H9 (cell line): ENCODE data around the gene TRHDE. TPM values are rescaled to one million over a fixed set of nuclear protein-coding genes. Genes with fewer than 3 reads are reported as not detected.

Source experiments
- DNase-seq: peaks from one replicate; pipeline ENCODE4 v3.0.0-alpha.2; 2017
- H2AFZ ChIP-seq: one replicate; pipeline ENCODE4 v1.6.1; 2013; ENCODE audit warnings: mild to moderate bottlenecking, low read length, control low read depth, moderate library complexity
- H2AK5ac ChIP-seq: 2 replicates; pipeline ENCODE4 v1.6.1; 2013; ENCODE audit warnings: low read length, control low read depth, mixed read lengths; ENCODE audit not compliant: insufficient read length
- H2BK120ac ChIP-seq: one replicate; pipeline ENCODE4 v1.6.1; 2013; ENCODE audit warnings: low read depth, mild to moderate bottlenecking, low read length, control low read depth, inconsistent platforms; ENCODE audit not compliant: poor library complexity, severe bottlenecking
- H2BK12ac ChIP-seq: 2 replicates; pipeline ENCODE4 v1.6.1; 2013; ENCODE audit warnings: low read length, control low read depth, mixed read lengths, low read depth; ENCODE audit not compliant: insufficient read length
- H2BK15ac ChIP-seq: 2 replicates; pipeline ENCODE4 v1.6.1; 2013; ENCODE audit warnings: low read depth, low read length, control low read depth
- H2BK20ac ChIP-seq: one replicate; pipeline ENCODE4 v1.6.1; 2013; ENCODE audit warnings: low read depth, mild to moderate bottlenecking, low read length, control low read depth, inconsistent platforms; ENCODE audit not compliant: poor library complexity, severe bottlenecking
- H2BK5ac ChIP-seq: 2 replicates; pipeline ENCODE4 v1.6.1; 2013; ENCODE audit warnings: low read length, control low read depth, mixed read lengths; ENCODE audit not compliant: insufficient read length
- H3K14ac ChIP-seq: 2 replicates; pipeline ENCODE4 v1.6.1; 2013; ENCODE audit warnings: low read length, control low read depth; ENCODE audit not compliant: insufficient read depth
- H3K18ac ChIP-seq: 2 replicates; pipeline ENCODE4 v1.6.1; 2013; ENCODE audit warnings: low read depth, mild to moderate bottlenecking, mixed read lengths, low read length, control low read depth; ENCODE audit not compliant: insufficient read length
- H3K23ac ChIP-seq: 2 replicates; pipeline ENCODE4 v1.6.1; 2013; ENCODE audit warnings: low read length, control low read depth, mixed read lengths, low read depth; ENCODE audit not compliant: insufficient read length
- H3K23me2 ChIP-seq: 2 replicates; pipeline ENCODE4 v1.6.1; 2013; ENCODE audit warnings: low read depth, mild to moderate bottlenecking, mixed read lengths, low read length, control low read depth; ENCODE audit not compliant: insufficient read length, poor library complexity, severe bottlenecking
- H3K27ac ChIP-seq: 2 replicates; pipeline ENCODE4 v1.5.1; 2013; ENCODE audit warnings: low read length, control low read depth, mixed read lengths, low read depth; ENCODE audit not compliant: insufficient read length
- H3K27me3 ChIP-seq: 2 replicates; pipeline ENCODE4 v1.6.1; 2013; ENCODE audit warnings: low read length, control low read depth, inconsistent platforms; ENCODE audit not compliant: insufficient read depth
- H3K4ac ChIP-seq: 2 replicates; pipeline ENCODE4 v1.6.1; 2013; ENCODE audit warnings: low read depth, mild to moderate bottlenecking, control low read depth, inconsistent platforms, low read length, moderate library complexity
- H3K4me1 ChIP-seq: 2 replicates; pipeline ENCODE4 v1.6.1; 2013; ENCODE audit warnings: low read length, control low read depth, inconsistent platforms; ENCODE audit not compliant: insufficient read depth
- H3K4me2 ChIP-seq: 2 replicates; pipeline ENCODE4 v1.6.1; 2013; ENCODE audit warnings: low read length, control low read depth, mixed read lengths; ENCODE audit not compliant: insufficient read length, insufficient read depth
- H3K56ac ChIP-seq: 2 replicates; pipeline ENCODE4 v1.6.1; 2013; ENCODE audit warnings: low read depth, mild to moderate bottlenecking, mixed read lengths, low read length, control low read depth; ENCODE audit not compliant: insufficient read length
- H3K79me1 ChIP-seq: 2 replicates; pipeline ENCODE4 v1.6.1; 2013; ENCODE audit warnings: low read depth, mild to moderate bottlenecking, moderate library complexity, low read length, control low read depth, inconsistent platforms; ENCODE audit not compliant: insufficient read depth, poor library complexity, severe bottlenecking
- H3K79me2 ChIP-seq: 2 replicates; pipeline ENCODE4 v1.6.1; 2013; ENCODE audit warnings: low read length, control low read depth, inconsistent platforms; ENCODE audit not compliant: insufficient read depth
- H3K9ac ChIP-seq: 2 replicates; pipeline ENCODE4 v1.6.1; 2013; ENCODE audit warnings: low read length, control low read depth, mixed read lengths; ENCODE audit not compliant: insufficient read length; ENCODE audit errors: extremely low read depth
- H3K9me3 ChIP-seq: one replicate; pipeline ENCODE4 v1.6.1; 2013; ENCODE audit warnings: low read depth, low read length, inconsistent platforms; ENCODE audit not compliant: control insufficient read depth
- H3T11ph ChIP-seq: one replicate; pipeline ENCODE4 v1.6.1; 2013; ENCODE audit warnings: mild to moderate bottlenecking, low read length, control low read depth, inconsistent platforms
- H4K20me1 ChIP-seq: one replicate; pipeline ENCODE4 v1.6.1; 2013; ENCODE audit not compliant: control insufficient read depth, insufficient read length, insufficient read depth
- H4K5ac ChIP-seq: 2 replicates; pipeline ENCODE4 v1.6.1; 2013; ENCODE audit warnings: low read depth, mild to moderate bottlenecking, mixed read lengths, low read length, control low read depth; ENCODE audit not compliant: insufficient read length
- H4K8ac ChIP-seq: replicated peaks from 2 replicates; pipeline ENCODE4 v1.6.1; 2013; ENCODE audit warnings: low read length, control low read depth, mixed read lengths, low read depth; ENCODE audit not compliant: insufficient read length
- H4K91ac ChIP-seq: 2 replicates; pipeline ENCODE4 v1.6.1; 2013; ENCODE audit warnings: low read depth, mild to moderate bottlenecking, moderate library complexity, mixed read lengths, low read length, control low read depth; ENCODE audit not compliant: insufficient read length
- H3K27ac Mint-ChIP-seq, 3 experiments: 2 replicates in 2 of 3; 3 replicates in 1 of 3; pipeline ENCODE4 v1.8.0; 2020 to 2021; ENCODE audit warnings: mixed read lengths in 3 of 3, mild to moderate bottlenecking in 1 of 3, moderate library complexity in 1 of 3
- H3K27me3 Mint-ChIP-seq: 2 replicates; pipeline ENCODE4 v1.8.0; 2021; ENCODE audit warnings: low read depth, mild to moderate bottlenecking, moderate library complexity, mixed read lengths
- H3K36me3 Mint-ChIP-seq, 3 experiments: 2 replicates in 2 of 3; 3 replicates in 1 of 3; pipeline ENCODE4 v1.8.0; 2020 to 2021; ENCODE audit warnings: low read depth in 3 of 3, mixed read lengths in 3 of 3; ENCODE audit not compliant: insufficient read depth in 1 of 3
- H3K4me1 Mint-ChIP-seq, 2 experiments: 2 replicates each; pipeline ENCODE4 v1.8.0; 2020; ENCODE audit warnings: mixed read lengths in 2 of 2
- H3K4me3 Mint-ChIP-seq, 2 experiments: 2 replicates in 1 of 2; 3 replicates in 1 of 2; pipeline ENCODE4 v1.8.0; 2020 to 2021; ENCODE audit warnings: mild to moderate bottlenecking in 2 of 2, mixed read lengths in 2 of 2, moderate library complexity in 1 of 2
- H3K9me3 Mint-ChIP-seq, 2 experiments: 2 replicates in 1 of 2; 3 replicates in 1 of 2; pipeline ENCODE4 v1.8.0; 2020; ENCODE audit warnings: mild to moderate bottlenecking in 2 of 2, mixed read lengths in 2 of 2, moderate library complexity in 1 of 2
- WGBS: extraction: QIAGEN DNeasy Blood & Tissue Kit; methylation state at CpG from one replicate; pipeline ENCODE4 v1.1.7; 2013; ENCODE audit warnings: missing lambda C conversion rate, low lambda C conversion rate, mixed read lengths; ENCODE audit not compliant: insufficient read length; ENCODE audit errors: extremely low coverage; 5-methylcytosine and 5-hydroxymethylcytosine counted together
- total RNA-seq: library from RNA; stranded (reverse); gene quantifications from 2 replicates; pipeline ENCODE4 v1.2.1, GENCODE V29; 2021
- TF ChIP-seq, protein P1 (sequence below): fragments of 200-600 bp; sonication (generic); conservative IDR thresholded peaks from 3 replicates; pipeline ENCODE4 v1.8.0; 2021; ENCODE audit warnings: antibody characterized with exemption, mild to moderate bottlenecking

The TRHDE gene
- total RNA-seq, 1 experiment from 2014 or later = 1.0 TPM

DNA sequence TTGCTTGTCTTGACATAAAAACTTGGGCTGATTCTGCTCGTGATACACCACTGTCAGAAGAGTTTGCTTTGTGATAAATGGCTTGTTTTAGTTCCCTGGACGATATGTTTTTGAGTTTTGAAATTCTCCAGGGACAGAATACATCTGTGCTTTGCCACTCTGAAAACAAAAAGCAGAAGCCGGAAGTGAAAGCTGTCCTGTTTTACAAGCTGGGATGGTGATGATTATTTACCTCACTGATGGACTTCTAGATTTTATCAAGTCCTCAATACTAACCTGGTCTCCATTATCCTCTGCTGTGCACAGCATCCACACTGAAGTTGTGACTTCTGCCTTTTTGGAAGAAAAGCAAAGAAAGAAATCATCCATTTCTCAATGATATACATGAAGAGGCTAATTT is 251.6 kb downstream of the TRHDE start:
- Mint-ChIP-seq H3K27me3 (no peaks in the 10 kb centered on the region), H3K4me3 (no peak overlapping the region), H3K4me1 (peaks cover 7 to 21% of the 10 kb centered on the region in 2 experiments), H3K9me3 (peaks cover 3 to 8% of the 10 kb centered on the region in 2 experiments; a peak in 4 of 5 replicates), H3K27ac (no peak overlapping the region), H3K36me3 (peaks cover 6 to 10% (median 7%) of the 10 kb centered on the region in 3 experiments; a peak in 6 of 7 replicates)
- TF ChIP-seq, protein P1, sequence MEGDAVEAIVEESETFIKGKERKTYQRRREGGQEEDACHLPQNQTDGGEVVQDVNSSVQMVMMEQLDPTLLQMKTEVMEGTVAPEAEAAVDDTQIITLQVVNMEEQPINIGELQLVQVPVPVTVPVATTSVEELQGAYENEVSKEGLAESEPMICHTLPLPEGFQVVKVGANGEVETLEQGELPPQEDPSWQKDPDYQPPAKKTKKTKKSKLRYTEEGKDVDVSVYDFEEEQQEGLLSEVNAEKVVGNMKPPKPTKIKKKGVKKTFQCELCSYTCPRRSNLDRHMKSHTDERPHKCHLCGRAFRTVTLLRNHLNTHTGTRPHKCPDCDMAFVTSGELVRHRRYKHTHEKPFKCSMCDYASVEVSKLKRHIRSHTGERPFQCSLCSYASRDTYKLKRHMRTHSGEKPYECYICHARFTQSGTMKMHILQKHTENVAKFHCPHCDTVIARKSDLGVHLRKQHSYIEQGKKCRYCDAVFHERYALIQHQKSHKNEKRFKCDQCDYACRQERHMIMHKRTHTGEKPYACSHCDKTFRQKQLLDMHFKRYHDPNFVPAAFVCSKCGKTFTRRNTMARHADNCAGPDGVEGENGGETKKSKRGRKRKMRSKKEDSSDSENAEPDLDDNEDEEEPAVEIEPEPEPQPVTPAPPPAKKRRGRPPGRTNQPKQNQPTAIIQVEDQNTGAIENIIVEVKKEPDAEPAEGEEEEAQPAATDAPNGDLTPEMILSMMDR = no peak
- no peak overlapping the region for H3K14ac ChIP-seq
- H4K5ac ChIP-seq = no peak overlapping the region
- no peak overlapping the region for H3T11ph ChIP-seq
- no peak for DNase-seq
- no peak overlapping the region for H2AFZ ChIP-seq
- H3K27me3 ChIP-seq = no peaks in the 10 kb centered on the region
- no peak overlapping the region for H2AK5ac ChIP-seq
- H4K8ac ChIP-seq = no peak overlapping the region
- no peak overlapping the region for H2BK12ac ChIP-seq
- H3K27ac ChIP-seq = no peak overlapping the region
- H3K9ac ChIP-seq = no peak overlapping the region
- no peaks in the 10 kb centered on the region for H4K20me1 ChIP-seq
- H2BK15ac ChIP-seq = no peak overlapping the region
- H3K4ac ChIP-seq = no peak overlapping the region
- no CpG with 5 or more reads among the region's 3 CpGs for WGBS
- H3K23ac ChIP-seq = no peak overlapping the region
- H3K23me2 ChIP-seq = no peaks in the 10 kb centered on the region
- H3K79me2 ChIP-seq = no peaks in the 10 kb centered on the region
- H3K79me1 ChIP-seq = no peaks in the 10 kb centered on the region
- no peak overlapping the region for H3K4me2 ChIP-seq
- no peak overlapping the region for H4K91ac ChIP-seq
- H3K18ac ChIP-seq = no peak overlapping the region
- H2BK120ac ChIP-seq = no peak overlapping the region
- no peak overlapping the region for H3K56ac ChIP-seq
- H2BK5ac ChIP-seq = no peak overlapping the region
- no peak overlapping the region for H2BK20ac ChIP-seq
- H3K9me3 ChIP-seq = no peaks in the 10 kb centered on the region
- no peaks in the 10 kb centered on the region for H3K4me1 ChIP-seq
